GM12801 (cell line): ENCODE measurements around the gene PLPP2.

ENCODE experiments used
- CTCF ChIP-seq: IDR thresholded peaks from one replicate; pipeline ENCODE4 v1.5.1; 2011; ENCODE audit warnings: control low read depth; ENCODE audit not compliant: insufficient read length; ENCODE audit errors: extremely low read depth

Gene PLPP2

GRCh38 chr19:313169-313987 is 22.2 kb upstream of the PLPP2 start:
- no peak for TF ChIP-seq CTCF

GRCh38 chr19:311813-312261 is 20.6 kb upstream of the PLPP2 start:
- no peak for TF ChIP-seq CTCF

- no peak for TF ChIP-seq CTCF
These were observed 19.7 kb upstream of the PLPP2 start for GRCh38 chr19:310781-311496.

- TF ChIP-seq CTCF, result no peak
These were observed 19.0 kb upstream of the PLPP2 start for GRCh38 chr19:310141-310651.

GRCh38 chr19:309206-309565 is 18.0 kb upstream of the PLPP2 start:
- no peak for TF ChIP-seq CTCF

GRCh38 chr19:308471-309205 is 17.4 kb upstream of the PLPP2 start:
- no peak for TF ChIP-seq CTCF
